Panc1 (cell line): ENCODE data around the gene PMF1.

Experiments
- POLR2AphosphoS5 ChIP-seq: IDR thresholded peaks from 2 replicates; pipeline ENCODE4 v1.6.1; 2012; ENCODE audit warnings: mild to moderate bottlenecking, low read depth, low read length, moderate library complexity
- TF ChIP-seq, protein P1 (sequence below): fragments of 450-650 bp; IDR thresholded peaks from 2 replicates; pipeline ENCODE4 v1.5.1; 2017; ENCODE audit warnings: mild to moderate bottlenecking

GRCh38 chr1:156195853-156196252 is 17.0 kb upstream of the PMF1 start:
- TF ChIP-seq, protein P1, sequence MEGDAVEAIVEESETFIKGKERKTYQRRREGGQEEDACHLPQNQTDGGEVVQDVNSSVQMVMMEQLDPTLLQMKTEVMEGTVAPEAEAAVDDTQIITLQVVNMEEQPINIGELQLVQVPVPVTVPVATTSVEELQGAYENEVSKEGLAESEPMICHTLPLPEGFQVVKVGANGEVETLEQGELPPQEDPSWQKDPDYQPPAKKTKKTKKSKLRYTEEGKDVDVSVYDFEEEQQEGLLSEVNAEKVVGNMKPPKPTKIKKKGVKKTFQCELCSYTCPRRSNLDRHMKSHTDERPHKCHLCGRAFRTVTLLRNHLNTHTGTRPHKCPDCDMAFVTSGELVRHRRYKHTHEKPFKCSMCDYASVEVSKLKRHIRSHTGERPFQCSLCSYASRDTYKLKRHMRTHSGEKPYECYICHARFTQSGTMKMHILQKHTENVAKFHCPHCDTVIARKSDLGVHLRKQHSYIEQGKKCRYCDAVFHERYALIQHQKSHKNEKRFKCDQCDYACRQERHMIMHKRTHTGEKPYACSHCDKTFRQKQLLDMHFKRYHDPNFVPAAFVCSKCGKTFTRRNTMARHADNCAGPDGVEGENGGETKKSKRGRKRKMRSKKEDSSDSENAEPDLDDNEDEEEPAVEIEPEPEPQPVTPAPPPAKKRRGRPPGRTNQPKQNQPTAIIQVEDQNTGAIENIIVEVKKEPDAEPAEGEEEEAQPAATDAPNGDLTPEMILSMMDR = no peak
- TF ChIP-seq POLR2AphosphoS5 = no peak
